Activated CD4-positive, alpha-beta memory T cell treated with anti-CD3 and anti-CD28 coated beads, Interleukin-2, amount 10 ng/mL, durations not matched to agents 7 days and 5 days (primary cell): ENCODE results near the gene CYBA. TPM values are rescaled to one million over a fixed set of nuclear protein-coding genes. Genes with fewer than 3 reads are reported as not detected.

Experiments used
- CTCF ChIA-PET: fragments of 350-600 bp; sonication (Branson Sonifier 250); formaldehyde crosslinking; loops from one replicate; lab custom pipeline; 2021; ENCODE audit warnings: antibody characterized with exemption, inconsistent platforms; lab: Charles Lee
- POLR2A ChIA-PET: fragments of 350-600 bp; sonication (Branson Sonifier 250); formaldehyde crosslinking; loops from one replicate; lab custom pipeline; 2021; ENCODE audit warnings: antibody characterized with exemption; lab: Charles Lee
- DNase-seq: peaks from one replicate; pipeline ENCODE4 v3.0.0-alpha.2; 2020
- H3K27ac Mint-ChIP-seq: one replicate; pipeline ENCODE4 v1.8.0; 2021; ENCODE audit warnings: mild to moderate bottlenecking, mixed read lengths
- H3K27me3 Mint-ChIP-seq: one replicate; pipeline ENCODE4 v1.8.0; 2021; ENCODE audit warnings: mixed read lengths
- H3K36me3 Mint-ChIP-seq: one replicate; pipeline ENCODE4 v1.8.0; 2021; ENCODE audit warnings: low read depth, mixed read lengths
- H3K4me1 Mint-ChIP-seq: one replicate; pipeline ENCODE4 v1.8.0; 2021; ENCODE audit warnings: mixed read lengths
- H3K4me3 Mint-ChIP-seq: one replicate; pipeline ENCODE4 v1.8.0; 2021; ENCODE audit warnings: mild to moderate bottlenecking, mixed read lengths
- H3K9me3 Mint-ChIP-seq: one replicate; pipeline ENCODE4 v1.8.0; 2021; ENCODE audit warnings: mixed read lengths
- total RNA-seq, 2 experiments: library from RNA; stranded (reverse); gene quantifications; one replicate each; pipeline ENCODE4 v1.2.3, GENCODE V29; 2021

The CYBA gene
- total RNA-seq, 2 experiments from 2014 or later, result 580 to 588 TPM

- DNase-seq, result no peak
- Mint-ChIP-seq H3K4me1 (peaks cover 52% of the 10 kb centered on the region), H3K27me3 (peaks cover 35% of the 10 kb centered on the region), H3K9me3 (no peaks in the 10 kb centered on the region), H3K36me3 (peaks cover 10% of the 10 kb centered on the region), H3K4me3 (no peak overlapping the region), H3K27ac (no peak overlapping the region)
- POLR2A ChIA-PET, result interaction anchor here (0.8 to 2.8 kb wide), 8 partner anchors 13 to 145 kb away, joined by 3 to 21 read pairs (median 4); partner anchors contain the start of genes CYBA and SNAI3
- CTCF ChIA-PET, result interaction anchor here (1.0 to 1.1 kb wide), 3 partner anchors 10 to 57 kb away, joined by 3 to 4 read pairs (median 3); no protein-coding TSS in a partner anchor
Measured at GRCh38 chr16:88636488-88637265, 14.2 kb downstream of the CYBA start.

GRCh38 chr16:88635671-88636319 lies 15.1 kb downstream of the CYBA start:
- Mint-ChIP-seq H3K36me3 (peaks cover 16% of the 10 kb centered on the region), H3K9me3 (no peaks in the 10 kb centered on the region), H3K27me3 (peaks cover 32% of the 10 kb centered on the region), H3K27ac (no peak overlapping the region), H3K4me1 (peaks cover 53% of the 10 kb centered on the region), H3K4me3 (peak overlapping the region; percentile 41)
- no peak for DNase-seq
- ChIA-PET CTCF (interaction anchor here (0.6 kb wide), 1 partner anchor 31 kb away, joined by 3 read pairs; no protein-coding TSS in a partner anchor), POLR2A (interaction anchor here (1.9 to 2.8 kb wide), 2 partner anchors 14 to 16 kb away, joined by 19 to 21 read pairs; partner anchors contain the start of gene CYBA)

DNA sequence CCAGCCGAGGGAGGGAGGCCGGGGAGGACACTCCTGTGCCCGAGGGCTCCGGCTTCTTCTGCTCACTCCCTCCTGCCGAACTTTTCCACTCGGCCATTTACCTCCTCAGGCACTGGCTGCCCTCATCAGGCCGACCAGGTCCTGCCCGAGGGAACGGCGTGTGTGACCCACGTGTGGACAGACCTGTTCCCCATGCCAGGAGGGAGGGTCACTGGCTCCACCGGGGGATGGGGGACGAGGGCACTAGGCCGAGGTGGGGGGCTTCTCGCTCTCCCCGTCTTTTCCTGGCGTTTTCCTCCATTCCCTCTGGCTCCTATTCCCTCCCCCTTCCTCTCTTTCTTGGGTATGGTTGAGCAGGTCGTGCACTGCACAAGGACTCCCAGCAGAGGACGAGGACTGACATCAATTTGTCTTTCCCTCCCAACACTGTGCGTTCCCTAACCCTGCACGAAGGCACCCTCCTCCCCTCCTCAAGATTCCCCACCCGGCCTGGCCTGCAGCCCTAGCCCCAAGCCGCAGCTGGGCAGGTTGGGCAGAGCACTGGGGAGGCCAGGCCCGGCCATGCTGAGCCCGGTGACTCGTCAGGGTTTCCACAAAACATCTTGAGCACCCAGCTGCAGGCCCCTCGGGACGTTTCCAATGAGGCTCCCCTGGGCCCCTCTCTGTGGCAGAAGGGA lies 15.7 kb downstream of the CYBA start:
- Mint-ChIP-seq H3K27me3 (peaks cover 26% of the 10 kb centered on the region), H3K27ac (no peak overlapping the region), H3K9me3 (no peaks in the 10 kb centered on the region), H3K36me3 (peaks cover 18% of the 10 kb centered on the region), H3K4me1 (peaks cover 50% of the 10 kb centered on the region), H3K4me3 (peak overlapping the region; percentile 76)
- CTCF ChIA-PET, result no interaction called here
- DNase-seq, result no peak
- POLR2A ChIA-PET, result interaction anchor here (2.8 kb wide), 1 partner anchor 14 kb away, joined by 19 read pairs; the partner anchor contains the start of gene CYBA

- CTCF ChIA-PET, result interaction anchor here (1.3 kb wide), 1 partner anchor 14 kb away, joined by 3 read pairs; no protein-coding TSS in a partner anchor
- peak overlapping the region; percentile 76 for H3K4me3 Mint-ChIP-seq
Measured at GRCh38 chr16:88634141-88634993, 16.5 kb downstream of the CYBA start.

DNA sequence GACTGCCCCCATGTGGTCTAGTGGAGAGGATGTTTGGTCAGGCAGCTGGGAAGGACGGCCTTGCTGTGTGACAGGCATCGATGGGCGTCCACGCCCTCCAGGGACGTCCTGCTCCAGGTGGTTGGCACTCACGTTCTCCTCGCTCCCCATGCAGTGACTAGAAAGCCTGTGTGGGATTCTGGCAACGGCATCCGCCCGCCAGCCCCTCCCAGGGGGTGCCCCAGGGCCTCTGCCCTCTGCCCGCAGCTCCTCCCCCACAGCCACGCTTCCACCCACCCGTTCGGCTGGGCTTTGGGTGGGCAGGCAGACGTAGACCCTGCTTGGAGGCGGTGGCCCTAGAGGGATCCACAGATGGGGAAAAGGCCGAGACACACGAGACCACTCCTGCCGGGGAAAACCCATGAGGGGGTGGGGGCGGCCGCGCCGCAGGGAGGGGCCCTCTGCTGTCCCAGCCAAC lies 17.1 kb downstream of the CYBA start:
- H3K4me1 Mint-ChIP-seq, result peaks cover 46% of the 10 kb centered on the region
- CTCF ChIA-PET, result interaction anchor here (1.3 kb wide), 1 partner anchor 14 kb away, joined by 3 read pairs; no protein-coding TSS in a partner anchor
- H3K4me3 Mint-ChIP-seq, result peak overlapping the region; percentile 76
- peak overlapping the region; percentile 62 for H3K27ac Mint-ChIP-seq
- H3K27me3 Mint-ChIP-seq, result peaks cover 20% of the 10 kb centered on the region
- H3K9me3 Mint-ChIP-seq, result no peaks in the 10 kb centered on the region
- DNase-seq, result peak; percentile 71
- POLR2A ChIA-PET, result interaction anchor here (0.7 to 1.8 kb wide), 7 partner anchors 14 to 72 kb away, joined by 3 to 15 read pairs (median 4); partner anchors contain the start of genes CYBA, MVD and ZC3H18
- peaks cover 27% of the 10 kb centered on the region for H3K36me3 Mint-ChIP-seq

More at GRCh38 chr16:88634141-88634993, 16.5 kb downstream of the CYBA start:
- peaks cover 22% of the 10 kb centered on the region for H3K27me3 Mint-ChIP-seq
- peak; percentile 81 for DNase-seq
- H3K4me1 Mint-ChIP-seq, result peaks cover 48% of the 10 kb centered on the region
- POLR2A ChIA-PET, result interaction anchor here (1.2 to 1.8 kb wide), 4 partner anchors 15 to 71 kb away, joined by 3 to 15 read pairs (median 12); partner anchors contain the start of gene CYBA
- peaks cover 23% of the 10 kb centered on the region for H3K36me3 Mint-ChIP-seq
- H3K9me3 Mint-ChIP-seq, result no peaks in the 10 kb centered on the region
- H3K27ac Mint-ChIP-seq, result peak overlapping the region; percentile 62

GRCh38 chr16:88632587-88632930 lies 18.3 kb downstream of the CYBA start:
- Mint-ChIP-seq H3K27ac (peak overlapping the region; percentile 31), H3K4me3 (peak overlapping the region; percentile 21), H3K9me3 (no peaks in the 10 kb centered on the region), H3K36me3 (peaks cover 29% of the 10 kb centered on the region), H3K27me3 (peaks cover 9% of the 10 kb centered on the region), H3K4me1 (peaks cover 36% of the 10 kb centered on the region)
- no peak for DNase-seq
- CTCF ChIA-PET, result no interaction called here
- POLR2A ChIA-PET, result interaction anchor here (1.2 to 1.8 kb wide), 4 partner anchors 13 to 69 kb away, joined by 4 to 15 read pairs (median 12); partner anchors contain the start of genes CYBA and ZC3H18

GRCh38 chr16:88631920-88632586 lies 18.8 kb downstream of the CYBA start:
- no peak for DNase-seq
- POLR2A ChIA-PET, result interaction anchor here (0.6 kb wide), 1 partner anchor 12 kb away, joined by 4 read pairs; no protein-coding TSS in a partner anchor
- Mint-ChIP-seq H3K9me3 (no peaks in the 10 kb centered on the region), H3K36me3 (peaks cover 31% of the 10 kb centered on the region), H3K4me1 (peaks cover 32% of the 10 kb centered on the region), H3K27me3 (peaks cover 6% of the 10 kb centered on the region), H3K4me3 (no peak overlapping the region), H3K27ac (peak overlapping the region; percentile 31)
- CTCF ChIA-PET, result no interaction called here

DNA sequence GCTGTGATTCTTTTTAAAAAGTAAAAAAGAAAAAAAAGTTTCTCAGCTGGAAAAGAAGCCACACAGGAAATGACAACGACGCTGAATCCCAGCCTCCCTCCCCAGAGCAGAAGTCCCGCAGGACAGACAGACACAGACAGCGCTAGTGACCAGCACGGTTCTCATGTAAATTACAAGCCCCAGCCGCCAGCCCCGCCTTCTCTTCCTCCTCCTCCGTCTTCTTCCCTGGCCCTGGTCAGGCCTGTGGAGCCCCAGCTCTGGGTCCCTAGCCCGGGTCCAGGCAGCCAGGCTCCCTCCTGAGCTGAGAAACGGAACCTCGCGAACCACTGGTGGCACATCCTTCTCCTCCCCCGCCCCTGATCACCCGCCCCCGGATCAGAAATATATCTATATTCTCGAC lies 19.5 kb downstream of the CYBA start:
- H3K36me3 Mint-ChIP-seq, result peaks cover 37% of the 10 kb centered on the region
- no peak for DNase-seq
- H3K27me3 Mint-ChIP-seq, result peaks cover 5% of the 10 kb centered on the region
- peaks cover 29% of the 10 kb centered on the region for H3K4me1 Mint-ChIP-seq
- no peaks in the 10 kb centered on the region for H3K9me3 Mint-ChIP-seq
- no peak overlapping the region for H3K4me3 Mint-ChIP-seq
- POLR2A ChIA-PET, result interaction anchor here (0.6 kb wide), 1 partner anchor 11 kb away, joined by 4 read pairs; no protein-coding TSS in a partner anchor
- no peak overlapping the region for H3K27ac Mint-ChIP-seq
- CTCF ChIA-PET, result no interaction called here

- ChIA-PET POLR2A (no interaction called here), CTCF (no interaction called here)
- H3K9me3 Mint-ChIP-seq, result no peaks in the 10 kb centered on the region
- H3K4me1 Mint-ChIP-seq, result peaks cover 25% of the 10 kb centered on the region
- H3K27me3 Mint-ChIP-seq, result peaks cover 1% of the 10 kb centered on the region
- no peak overlapping the region for H3K27ac Mint-ChIP-seq
- no peak overlapping the region for H3K4me3 Mint-ChIP-seq
- peaks cover 40% of the 10 kb centered on the region for H3K36me3 Mint-ChIP-seq
- no peak for DNase-seq
Measured at GRCh38 chr16:88630941-88631340, 19.9 kb downstream of the CYBA start.

GRCh38 chr16:88630433-88630832 lies 20.4 kb downstream of the CYBA start:
- H3K27me3 Mint-ChIP-seq, result no peaks in the 10 kb centered on the region
- DNase-seq, result no peak
- ChIA-PET CTCF (no interaction called here), POLR2A (interaction anchor here (1.3 to 1.5 kb wide), 2 partner anchors 10 to 41 kb away, joined by 3 to 4 read pairs; no protein-coding TSS in a partner anchor)
- peaks cover 23% of the 10 kb centered on the region for H3K4me1 Mint-ChIP-seq
- no peaks in the 10 kb centered on the region for H3K9me3 Mint-ChIP-seq
- H3K4me3 Mint-ChIP-seq, result no peak overlapping the region
- H3K27ac Mint-ChIP-seq, result no peak overlapping the region
- peaks cover 41% of the 10 kb centered on the region for H3K36me3 Mint-ChIP-seq

- ChIA-PET POLR2A (interaction anchor here (1.3 to 1.5 kb wide), 2 partner anchors 10 to 40 kb away, joined by 3 to 4 read pairs; no protein-coding TSS in a partner anchor), CTCF (interaction anchor here (1.2 kb wide), 1 partner anchor 10 kb away, joined by 9 read pairs; no protein-coding TSS in a partner anchor)
- H3K27ac Mint-ChIP-seq, result no peak overlapping the region
- H3K4me3 Mint-ChIP-seq, result no peak overlapping the region
- peaks cover 24% of the 10 kb centered on the region for H3K4me1 Mint-ChIP-seq
- no peak for DNase-seq
- H3K9me3 Mint-ChIP-seq, result no peaks in the 10 kb centered on the region
- H3K27me3 Mint-ChIP-seq, result no peaks in the 10 kb centered on the region
- H3K36me3 Mint-ChIP-seq, result peaks cover 45% of the 10 kb centered on the region
Measured at GRCh38 chr16:88629835-88630234, 21.0 kb downstream of the CYBA start.
